Prostate gland (tissue), 2 donors: ENCODE measurements around the gene RFTN1.

Source experiments
- POLR2AphosphoS5 ChIP-seq: sonication (generic); formaldehyde crosslinking; IDR thresholded peaks from one replicate; pipeline ENCODE4 v1.6.1; 2017; ENCODE audit warnings: antibody characterized with exemption
- TF ChIP-seq, protein P1 (sequence below), 4 experiments: fragments of 200-600 bp in 2 of 4; fragments of 450-650 bp in 2 of 4; sonication (generic) in 2 of 4; IDR thresholded peaks; 1 replicate in 3 of 4; 2 replicates in 1 of 4; pipeline ENCODE4 v1.5.1; 2016 to 2019; ENCODE audit warnings: antibody characterized with exemption in 4 of 4, mild to moderate bottlenecking in 2 of 4, moderate library complexity in 2 of 4

DNA sequence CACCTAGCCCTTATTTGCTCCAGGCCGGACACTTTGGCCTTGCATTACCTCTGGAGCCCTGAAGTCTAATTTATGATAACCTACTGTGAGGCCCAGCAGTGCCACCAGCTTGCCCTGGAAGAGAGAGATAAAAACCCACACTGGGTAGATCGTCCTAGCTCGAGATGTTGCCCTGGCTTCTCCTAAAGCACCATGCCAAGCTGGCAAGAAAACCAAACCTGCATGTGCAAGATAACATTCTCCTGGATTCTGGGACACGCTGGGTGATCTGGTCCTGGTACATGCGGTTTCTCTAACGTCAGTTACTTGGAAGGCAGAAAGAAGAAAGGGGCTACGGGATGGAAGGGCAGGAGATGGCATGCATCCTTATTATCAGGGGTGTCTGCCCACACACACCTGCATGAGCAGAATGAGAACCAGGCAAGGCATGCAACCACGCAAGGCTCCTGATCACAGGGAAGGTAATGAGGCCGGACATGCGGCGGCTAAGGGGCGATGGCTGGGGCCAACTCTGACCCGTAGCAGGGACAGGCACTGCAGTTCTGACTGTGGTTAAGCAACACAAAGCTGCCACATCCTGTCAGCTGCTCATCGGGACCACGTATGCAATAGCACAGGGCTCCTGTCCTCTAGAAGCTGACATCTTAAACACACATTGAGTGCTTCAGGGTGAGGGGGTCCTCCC is 175.5 kb downstream of the RFTN1 start:
- TF ChIP-seq, protein P1, sequence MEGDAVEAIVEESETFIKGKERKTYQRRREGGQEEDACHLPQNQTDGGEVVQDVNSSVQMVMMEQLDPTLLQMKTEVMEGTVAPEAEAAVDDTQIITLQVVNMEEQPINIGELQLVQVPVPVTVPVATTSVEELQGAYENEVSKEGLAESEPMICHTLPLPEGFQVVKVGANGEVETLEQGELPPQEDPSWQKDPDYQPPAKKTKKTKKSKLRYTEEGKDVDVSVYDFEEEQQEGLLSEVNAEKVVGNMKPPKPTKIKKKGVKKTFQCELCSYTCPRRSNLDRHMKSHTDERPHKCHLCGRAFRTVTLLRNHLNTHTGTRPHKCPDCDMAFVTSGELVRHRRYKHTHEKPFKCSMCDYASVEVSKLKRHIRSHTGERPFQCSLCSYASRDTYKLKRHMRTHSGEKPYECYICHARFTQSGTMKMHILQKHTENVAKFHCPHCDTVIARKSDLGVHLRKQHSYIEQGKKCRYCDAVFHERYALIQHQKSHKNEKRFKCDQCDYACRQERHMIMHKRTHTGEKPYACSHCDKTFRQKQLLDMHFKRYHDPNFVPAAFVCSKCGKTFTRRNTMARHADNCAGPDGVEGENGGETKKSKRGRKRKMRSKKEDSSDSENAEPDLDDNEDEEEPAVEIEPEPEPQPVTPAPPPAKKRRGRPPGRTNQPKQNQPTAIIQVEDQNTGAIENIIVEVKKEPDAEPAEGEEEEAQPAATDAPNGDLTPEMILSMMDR (IDR thresholded peaks at IDR 0.05), result no peak
- TF ChIP-seq POLR2AphosphoS5, result no peak
